CD14-positive monocyte (primary cell): ENCODE results near the gene BUB3. TPM values are rescaled to one million over a fixed set of nuclear protein-coding genes. Genes with fewer than 3 reads are reported as not detected.

ENCODE experiments used
- DNase-seq, 3 donors: peaks; one replicate each; pipeline ENCODE4 v3.0.0-alpha.2; 2011 to 2022
- H2AFZ ChIP-seq: 2 replicates; pipeline ENCODE4 v1.6.0; 2012; ENCODE audit warnings: mild to moderate bottlenecking, low read depth, low read length, inconsistent platforms; ENCODE audit not compliant: insufficient read depth, poor library complexity, severe bottlenecking
- H3K27ac ChIP-seq, 2 donors: 1 replicate in 1 of 2; 2 replicates in 1 of 2; pipeline ENCODE4 v1.5.1; 2012 to 2013; ENCODE audit warnings: low read length in 2 of 2, control low read depth in 1 of 2, inconsistent platforms in 1 of 2, low read depth in 1 of 2, mild to moderate bottlenecking in 1 of 2
- H3K27me3 ChIP-seq, 2 donors: one replicate each; pipeline versions ENCODE4 v1.6.0 to v1.6.1; 2011 to 2013; ENCODE audit warnings: low read length in 2 of 2; ENCODE audit not compliant: control insufficient read depth in 2 of 2, insufficient read depth in 2 of 2
- H3K36me3 ChIP-seq, 2 donors: replicated peaks in 1 of 2; 1 replicate in 1 of 2; 2 replicates in 1 of 2; pipeline versions ENCODE4 v1.5.1 to v1.6.1; 2012 to 2013; ENCODE audit warnings: low read length in 2 of 2, control low read depth in 1 of 2, inconsistent platforms in 1 of 2, mild to moderate bottlenecking in 1 of 2; ENCODE audit not compliant: insufficient read depth in 2 of 2, control insufficient read depth in 1 of 2
- H3K4me1 ChIP-seq, 2 donors: 1 replicate in 1 of 2; 2 replicates in 1 of 2; pipeline versions ENCODE4 v1.5.1 to v1.6.1; 2012 to 2013; ENCODE audit warnings: low read length in 2 of 2, control low read depth in 1 of 2, inconsistent platforms in 1 of 2, mild to moderate bottlenecking in 1 of 2, moderate library complexity in 1 of 2; ENCODE audit not compliant: insufficient read depth in 2 of 2, control insufficient read depth in 1 of 2
- H3K4me2 ChIP-seq: replicated peaks from 2 replicates; pipeline ENCODE3; 2012; ENCODE audit warnings: low read length, moderate library complexity, mild to moderate bottlenecking; ENCODE audit not compliant: poor library complexity, severe bottlenecking; ENCODE audit errors: extremely low read depth
- H3K4me3 ChIP-seq, 3 experiments: fragments of 200-600 bp in 1 of 3; sonication (generic) in 1 of 3; replicated peaks in 1 of 3; 1 replicate in 2 of 3; 2 replicates in 1 of 3; pipeline ENCODE4 v1.5.1; 2011 to 2013; ENCODE audit warnings: low read length in 3 of 3, mild to moderate bottlenecking in 3 of 3, control low read depth in 2 of 3, low read depth in 2 of 3, inconsistent platforms in 1 of 3, moderate library complexity in 1 of 3
- H3K79me2 ChIP-seq: 2 replicates; pipeline ENCODE4 v1.6.0; 2012; ENCODE audit warnings: mild to moderate bottlenecking, control low read depth, inconsistent platforms, low read length, moderate library complexity; ENCODE audit not compliant: insufficient read depth
- H3K9ac ChIP-seq: 2 replicates; pipeline ENCODE4 v1.6.0; 2017; ENCODE audit warnings: low read length, mild to moderate bottlenecking; ENCODE audit not compliant: insufficient read depth, poor library complexity, severe bottlenecking
- H3K9me3 ChIP-seq, 2 donors: replicated peaks in 1 of 2; 1 replicate in 1 of 2; 2 replicates in 1 of 2; pipeline versions ENCODE4 v1.5.1 to v1.6.1; 2012 to 2013; ENCODE audit warnings: low read length in 2 of 2, control low read depth in 1 of 2; ENCODE audit not compliant: control insufficient read depth in 1 of 2, insufficient read depth in 1 of 2
- H4K20me1 ChIP-seq: 2 replicates; pipeline ENCODE4 v1.6.0; 2012; ENCODE audit warnings: mild to moderate bottlenecking, low read length, control low read depth, moderate library complexity; ENCODE audit not compliant: insufficient read depth
- H3K27ac Mint-ChIP-seq, 7 donors: one replicate each; pipeline ENCODE4 v1.8.0; 2020; ENCODE audit warnings: mild to moderate bottlenecking in 7 of 7, mixed read lengths in 7 of 7, moderate library complexity in 6 of 7, inconsistent platforms in 2 of 7
- H3K27me3 Mint-ChIP-seq, 3 donors: one replicate each; pipeline ENCODE4 v1.8.0; 2021 to 2022; ENCODE audit warnings: low read depth in 3 of 3, mild to moderate bottlenecking in 3 of 3, mixed read lengths in 3 of 3, moderate library complexity in 3 of 3, inconsistent platforms in 1 of 3
- H3K36me3 Mint-ChIP-seq, 2 donors: one replicate each; pipeline ENCODE4 v1.8.0; 2020; ENCODE audit warnings: mixed read lengths in 2 of 2, inconsistent platforms in 1 of 2, mild to moderate bottlenecking in 1 of 2
- H3K4me1 Mint-ChIP-seq: one replicate; pipeline ENCODE4 v1.8.0; 2020; ENCODE audit warnings: mild to moderate bottlenecking, mixed read lengths
- H3K4me3 Mint-ChIP-seq, 2 donors: one replicate each; pipeline ENCODE4 v1.8.0; 2020; ENCODE audit warnings: mild to moderate bottlenecking in 2 of 2, mixed read lengths in 2 of 2, moderate library complexity in 1 of 2
- H3K9me3 Mint-ChIP-seq, 7 donors: one replicate each; pipeline ENCODE4 v1.8.0; 2020 to 2022; ENCODE audit warnings: mixed read lengths in 7 of 7, mild to moderate bottlenecking in 6 of 7, moderate library complexity in 6 of 7, inconsistent platforms in 2 of 7
- CTCF ChIP-seq: fragments of 200-600 bp; IDR thresholded peaks from one replicate; pipeline ENCODE4 v1.8.0; 2022; ENCODE audit warnings: antibody characterized with exemption, mild to moderate bottlenecking
- WGBS: methylation state at CpG from one replicate; pipeline ENCODE4 v1.1.5; 2013; ENCODE audit warnings: missing lambda C conversion rate; ENCODE audit not compliant: insufficient coverage; 5-methylcytosine and 5-hydroxymethylcytosine counted together
- intact Hi-C, 2 donors: fragments of 100-400 bp; cut with micrococcal nuclease; formaldehyde crosslinking; loops; one replicate each; pipeline versions ENCODE4 v1.15.0 to v1.15.1; 2023
- polyA plus RNA-seq, 3 donors: library from polyadenylated mRNA; depleted of rRNA in 1 of 3; unstranded in 2 of 3; stranded (reverse) in 1 of 3; fragments of 300-500 nt in 2 of 3; fragments of >200 nt in 1 of 3; fragmentation: Illumina TruSeq in 2 of 3; gene quantifications; 1 replicate in 2 of 3; 2 replicates in 1 of 3; pipeline ENCODE4 v1.2.3, GENCODE V29; 2012 to 2021

BUB3 gene
- polyA plus RNA-seq, 3 donors, result 61.2 to 96.4 (median 80.4) TPM

GRCh38 chr10:123149568-123150270, 4.5 kb upstream of the BUB3 start:
- peak overlapping the region; percentile 79 for H3K4me2 ChIP-seq
- no peaks in the 10 kb centered on the region for H3K36me3 ChIP-seq
- intact Hi-C loops, result loop anchor here (5.0 to 10.0 kb wide), 7 partner anchors 197 to 2005 kb away; partner anchors contain the start of genes ABRAXAS2 (in 1 of the 2), C10orf88 (in 1 of the 2), EEF1AKMT2 (in 1 of the 2) and FAM24B (in 1 of the 2)
- no peak for DNase-seq
- peak overlapping the region in 2 of 3 experiments; percentile 21 to 74 for H3K4me3 ChIP-seq
- peaks cover 79 to 88% (median 85%) of the 10 kb centered on the region in 3 donors for H3K27me3 Mint-ChIP-seq
- H4K20me1 ChIP-seq, result peaks cover 1% of the 10 kb centered on the region
- peaks cover 3 to 60% of the 10 kb centered on the region in 2 donors for H3K9me3 ChIP-seq
- 2% methylated on average over 65 of the region's 76 CpGs for whole genome bisulfite sequencing
- H3K4me3 Mint-ChIP-seq, result peak overlapping the region; percentile 75 to 92
- peaks cover 7 to 12% of the 10 kb centered on the region in 2 donors for H3K36me3 Mint-ChIP-seq
- H3K27ac Mint-ChIP-seq, result no peak overlapping the region
- peaks cover 76 to 89% of the 10 kb centered on the region in 2 donors for H3K27me3 ChIP-seq
- H3K9me3 Mint-ChIP-seq, result peaks cover 0 to 26% (median 11%) of the 10 kb centered on the region in 7 donors
- peaks cover 48% of the 10 kb centered on the region for H3K4me1 Mint-ChIP-seq
- no peak overlapping the region for H3K27ac ChIP-seq
- peak overlapping the region; percentile 76 for H2AFZ ChIP-seq
- H3K4me1 ChIP-seq, result peaks cover 33 to 45% of the 10 kb centered on the region in 2 donors
- H3K79me2 ChIP-seq, result peaks cover 5% of the 10 kb centered on the region
- TF ChIP-seq CTCF, result no peak
- H3K9ac ChIP-seq, result no peak overlapping the region

GRCh38 chr10:123150271-123150985, 3.8 kb upstream of the BUB3 start:
- peaks cover 8% of the 10 kb centered on the region for H4K20me1 ChIP-seq
- peak overlapping the region; percentile 3 to 74 (median 28) for H3K4me3 ChIP-seq
- peaks cover 12% of the 10 kb centered on the region for H3K79me2 ChIP-seq
- peak overlapping the region; percentile 76 for H2AFZ ChIP-seq
- no peak overlapping the region for H3K9ac ChIP-seq
- Mint-ChIP-seq H3K4me3 (peak overlapping the region; percentile 66 to 92), H3K4me1 (peaks cover 52% of the 10 kb centered on the region), H3K27me3 (peaks cover 72 to 81% (median 78%) of the 10 kb centered on the region in 3 donors), H3K27ac (no peak overlapping the region), H3K36me3 (peaks cover 7 to 12% of the 10 kb centered on the region in 2 donors), H3K9me3 (peaks cover 0 to 26% (median 10%) of the 10 kb centered on the region in 7 donors)
- H3K27ac ChIP-seq, result no peak overlapping the region
- H3K36me3 ChIP-seq, result no peaks in the 10 kb centered on the region
- TF ChIP-seq CTCF, result no peak
- H3K27me3 ChIP-seq, result peaks cover 69 to 82% of the 10 kb centered on the region in 2 donors
- H3K4me1 ChIP-seq, result peaks cover 40 to 52% of the 10 kb centered on the region in 2 donors
- intact Hi-C loops, result loop anchor here (5.0 to 10.0 kb wide), 7 partner anchors 198 to 2004 kb away; partner anchors contain the start of genes ABRAXAS2 (in 1 of the 2), C10orf88 (in 1 of the 2), EEF1AKMT2 (in 1 of the 2) and FAM24B (in 1 of the 2)
- peaks cover 3 to 57% of the 10 kb centered on the region in 2 donors for H3K9me3 ChIP-seq
- DNase-seq, result no peak
- 4% methylated on average over 21 of the region's 34 CpGs for WGBS
- peak overlapping the region; percentile 79 for H3K4me2 ChIP-seq
